Activated CD8-positive, alpha-beta T cell treated with anti-CD3 and anti-CD28 coated beads, Interleukin-2, amount 10 ng/mL, durations not matched to agents 7 days and 5 days (primary cell): Measurements from ENCODE around the gene PLEKHB1. TPM values are rescaled to one million over a fixed set of nuclear protein-coding genes. Genes with fewer than 3 reads are reported as not detected.
"Not testable (repeated sequence)": the region's sequence is repeated elsewhere in the genome, so short reads cannot be mapped to it uniquely, and the experiment has no call there.

Experiments used
- ATAC-seq: fragments of 150-1000 bp; cut with Tn5 transposase; one replicate; pipeline ENCODE4 v1.10.0; 2021; ENCODE audit warnings: moderate library complexity
- CTCF ChIA-PET: fragments of 350-600 bp; sonication (Branson Sonifier 250); formaldehyde crosslinking; loops from one replicate; lab custom pipeline; 2021; ENCODE audit warnings: antibody characterized with exemption; lab: Charles Lee
- POLR2A ChIA-PET: fragments of 350-600 bp; sonication (Branson Sonifier 250); formaldehyde crosslinking; loops from one replicate; lab custom pipeline; 2021; ENCODE audit warnings: antibody characterized with exemption; lab: Charles Lee
- DNase-seq: peaks from one replicate; pipeline ENCODE4 v3.0.0-alpha.2; 2020
- H3K27ac Mint-ChIP-seq: one replicate; pipeline ENCODE4 v1.8.0; 2021; ENCODE audit warnings: mild to moderate bottlenecking, mixed read lengths
- H3K27me3 Mint-ChIP-seq: one replicate; pipeline ENCODE4 v1.8.0; 2021; ENCODE audit warnings: low read depth, mixed read lengths
- H3K36me3 Mint-ChIP-seq: one replicate; pipeline ENCODE4 v1.8.0; 2021; ENCODE audit warnings: low read depth, mixed read lengths
- H3K4me1 Mint-ChIP-seq: one replicate; pipeline ENCODE4 v1.8.0; 2021; ENCODE audit warnings: low read depth, mixed read lengths
- H3K4me3 Mint-ChIP-seq: one replicate; pipeline ENCODE4 v1.8.0; 2021; ENCODE audit warnings: mild to moderate bottlenecking, mixed read lengths
- H3K9me3 Mint-ChIP-seq: one replicate; pipeline ENCODE4 v1.8.0; 2022; ENCODE audit warnings: mixed read lengths; ENCODE audit not compliant: insufficient read depth
- total RNA-seq, 2 experiments: library from RNA; stranded (reverse); gene quantifications; one replicate each; pipeline ENCODE4 v1.2.3, GENCODE V29; 2021

Gene PLEKHB1
- total RNA-seq, 2 experiments from 2014 or later, result 10.0 to 11.6 TPM

GRCh38 chr11:73659961-73660360, 13.6 kb downstream of the PLEKHB1 start:
- no peaks in the 10 kb centered on the region for H3K36me3 Mint-ChIP-seq

GRCh38 chr11:73660497-73661034, 14.2 kb downstream of the PLEKHB1 start:
- ChIA-PET CTCF (interaction anchor here (0.9 to 5.5 kb wide), 35 partner anchors 11 to 355 kb away, joined by 3 to 165 read pairs (median 5); partner anchors contain the start of genes FAM168A and PLEKHB1), POLR2A (interaction anchor here (1.2 kb wide), 1 partner anchor 13 kb away, joined by 3 read pairs; no protein-coding TSS in a partner anchor)
- H3K27me3 Mint-ChIP-seq, result no peaks in the 10 kb centered on the region
- DNase-seq (no peak), ATAC-seq (peak; percentile 35)
- no peaks in the 10 kb centered on the region for H3K9me3 Mint-ChIP-seq
- no peak overlapping the region for H3K27ac Mint-ChIP-seq
- H3K36me3 Mint-ChIP-seq, result no peaks in the 10 kb centered on the region
- peak overlapping the region; percentile 32 for H3K4me3 Mint-ChIP-seq
- peaks cover 3% of the 10 kb centered on the region for H3K4me1 Mint-ChIP-seq

More at GRCh38 chr11:73659961-73660360, 13.6 kb downstream of the PLEKHB1 start:
- POLR2A ChIA-PET, result interaction anchor here (0.6 to 1.2 kb wide), 2 partner anchors 13 to 34 kb away, joined by 3 to 4 read pairs; no protein-coding TSS in a partner anchor
- no peaks in the 10 kb centered on the region for H3K27me3 Mint-ChIP-seq
- H3K4me3 Mint-ChIP-seq, result no peak overlapping the region
- H3K4me1 Mint-ChIP-seq, result peaks cover 3% of the 10 kb centered on the region
- ATAC-seq, result no peak
- no peaks in the 10 kb centered on the region for H3K9me3 Mint-ChIP-seq
- no peak overlapping the region for H3K27ac Mint-ChIP-seq
- CTCF ChIA-PET, result interaction anchor here (0.9 to 5.5 kb wide), 27 partner anchors 10 to 354 kb away, joined by 3 to 165 read pairs (median 5); partner anchors contain the start of genes FAM168A and PLEKHB1
- DNase-seq, result no peak

DNA sequence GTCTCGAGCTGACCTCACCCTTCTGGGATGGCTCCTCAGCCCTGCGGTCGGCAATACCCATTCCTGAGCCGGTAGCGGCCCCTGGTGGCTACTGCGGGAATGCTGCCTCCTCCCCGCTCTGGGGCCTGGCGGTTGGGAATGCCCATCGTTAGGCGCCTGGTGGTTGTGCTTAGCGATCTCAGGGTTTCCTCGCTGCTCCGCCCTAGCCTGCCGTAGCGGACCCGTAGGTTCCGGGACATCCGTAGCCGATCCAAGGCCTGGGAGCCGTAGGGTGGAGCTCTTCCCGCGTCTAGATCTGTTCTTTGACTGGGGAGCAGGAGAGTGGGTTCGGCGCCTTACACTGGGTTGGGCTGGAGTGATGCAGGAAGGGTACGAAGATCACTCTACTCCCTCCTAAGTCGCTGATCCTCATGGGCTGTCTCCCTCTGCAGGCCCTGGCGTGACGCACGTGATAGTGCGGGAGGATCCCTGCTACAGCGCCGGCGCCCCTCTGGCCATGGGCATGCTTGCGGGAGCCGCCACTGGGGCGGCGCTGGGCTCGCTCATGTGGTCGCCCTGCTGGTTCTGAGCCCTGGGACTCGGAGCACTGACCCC, 14.8 kb downstream of the PLEKHB1 start:
- POLR2A ChIA-PET, result no interaction called here
- Mint-ChIP-seq H3K4me1 (peaks cover 3% of the 10 kb centered on the region), H3K4me3 (peak overlapping the region; percentile 32)

GRCh38 chr11:73662445-73663157, 16.2 kb downstream of the PLEKHB1 start:
- no peaks in the 10 kb centered on the region for H3K36me3 Mint-ChIP-seq
- H3K4me3 Mint-ChIP-seq, result no peak overlapping the region
- DNase-seq, result no peak
- ChIA-PET CTCF (interaction anchor here (0.9 to 5.5 kb wide), 18 partner anchors 9 to 325 kb away, joined by 3 to 165 read pairs (median 6); no protein-coding TSS in a partner anchor), POLR2A (interaction anchor here (0.6 to 0.7 kb wide), 3 partner anchors 15 to 532 kb away, joined by 3 read pairs; no protein-coding TSS in a partner anchor)
- no peaks in the 10 kb centered on the region for H3K27me3 Mint-ChIP-seq
- no peaks in the 10 kb centered on the region for H3K9me3 Mint-ChIP-seq
- peaks cover 3% of the 10 kb centered on the region for H3K4me1 Mint-ChIP-seq
- no peak for ATAC-seq
- H3K27ac Mint-ChIP-seq, result no peak overlapping the region

More for the DNA sequence above, 14.8 kb downstream of the PLEKHB1 start:
- H3K27me3 Mint-ChIP-seq, result no peaks in the 10 kb centered on the region
- CTCF ChIA-PET, result interaction anchor here (0.5 to 5.5 kb wide), 41 partner anchors 10 to 356 kb away, joined by 3 to 165 read pairs (median 5); partner anchors contain the start of gene PLEKHB1
- DNase-seq, result peak; percentile 82
- ATAC-seq, result peak; percentile 91
- H3K36me3 Mint-ChIP-seq, result no peaks in the 10 kb centered on the region
- H3K9me3 Mint-ChIP-seq, result no peaks in the 10 kb centered on the region
- no peak overlapping the region for H3K27ac Mint-ChIP-seq

GRCh38 chr11:73663604-73664495, 17.5 kb downstream of the PLEKHB1 start:
- no peaks in the 10 kb centered on the region for H3K27me3 Mint-ChIP-seq
- ATAC-seq (no peak), DNase-seq (no peak)
- ChIA-PET POLR2A (no interaction called here), CTCF (interaction anchor here (1.6 to 5.5 kb wide), 3 partner anchors 13 to 313 kb away, joined by 4 to 165 read pairs (median 65); no protein-coding TSS in a partner anchor)
- no peak overlapping the region for H3K27ac Mint-ChIP-seq
- peaks cover 3% of the 10 kb centered on the region for H3K4me1 Mint-ChIP-seq
- H3K36me3 Mint-ChIP-seq, result no peaks in the 10 kb centered on the region
- no peak overlapping the region for H3K4me3 Mint-ChIP-seq
- H3K9me3 Mint-ChIP-seq, result no peaks in the 10 kb centered on the region

DNA sequence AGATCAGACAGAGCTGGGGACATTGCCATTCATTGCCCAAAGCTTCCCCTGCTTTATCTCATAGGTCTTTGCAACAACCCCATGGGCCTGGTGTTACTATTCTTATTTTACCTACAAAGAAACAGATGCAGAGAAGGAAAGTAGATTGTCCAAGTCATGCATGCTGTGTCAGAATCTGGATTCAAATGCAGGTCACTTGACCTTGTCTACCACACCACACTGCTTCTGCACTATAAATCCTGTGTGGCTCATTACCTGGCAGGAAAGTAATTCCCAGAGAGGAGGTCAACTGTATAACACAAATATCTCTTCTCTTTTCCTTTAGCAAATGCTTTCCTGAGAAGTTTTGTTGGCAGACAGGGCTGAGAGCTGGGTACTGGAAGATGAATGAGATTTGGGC, 18.5 kb downstream of the PLEKHB1 start:
- H3K4me1 Mint-ChIP-seq, result peaks cover 3% of the 10 kb centered on the region
- no peaks in the 10 kb centered on the region for H3K36me3 Mint-ChIP-seq
- DNase-seq (no peak), ATAC-seq (no peak)
- no peak overlapping the region for H3K4me3 Mint-ChIP-seq
- POLR2A ChIA-PET, result no interaction called here
- H3K27ac Mint-ChIP-seq, result no peak overlapping the region
- H3K27me3 Mint-ChIP-seq, result no peaks in the 10 kb centered on the region
- CTCF ChIA-PET, result interaction anchor here (0.9 to 1.4 kb wide), 2 partner anchors 39 to 186 kb away, joined by 3 read pairs; no protein-coding TSS in a partner anchor
- no peaks in the 10 kb centered on the region for H3K9me3 Mint-ChIP-seq

- Mint-ChIP-seq H3K9me3 (no peaks in the 10 kb centered on the region), H3K27me3 (no peaks in the 10 kb centered on the region), H3K4me3 (no peak overlapping the region), H3K4me1 (no peaks in the 10 kb centered on the region), H3K27ac (no peak overlapping the region), H3K36me3 (no peaks in the 10 kb centered on the region)
- DNase-seq (no peak), ATAC-seq (no peak)
- ChIA-PET CTCF (interaction anchor here (0.7 to 1.4 kb wide), 2 partner anchors 56 to 316 kb away, joined by 3 to 4 read pairs; no protein-coding TSS in a partner anchor), POLR2A (no interaction called here)
Measured at GRCh38 chr11:73667891-73668290, 21.5 kb downstream of the PLEKHB1 start.

GRCh38 chr11:73670808-73671207, 24.4 kb downstream of the PLEKHB1 start:
- no peak overlapping the region for H3K27ac Mint-ChIP-seq
- H3K36me3 Mint-ChIP-seq, result no peaks in the 10 kb centered on the region
- POLR2A ChIA-PET, result interaction anchor here (0.9 kb wide), 1 partner anchor 24 kb away, joined by 3 read pairs; no protein-coding TSS in a partner anchor
- no peaks in the 10 kb centered on the region for H3K4me1 Mint-ChIP-seq
- no peak for DNase-seq
- H3K9me3 Mint-ChIP-seq, result no peaks in the 10 kb centered on the region
- no peak overlapping the region for H3K4me3 Mint-ChIP-seq
- ATAC-seq, result no peak
- H3K27me3 Mint-ChIP-seq, result no peaks in the 10 kb centered on the region
- CTCF ChIA-PET, result interaction anchor here (0.9 to 2.5 kb wide), 3 partner anchors 10 to 45 kb away, joined by 4 to 15 read pairs (median 6); no protein-coding TSS in a partner anchor

- Mint-ChIP-seq H3K4me3 (no peak overlapping the region), H3K36me3 (peaks cover 7% of the 10 kb centered on the region), H3K27me3 (no peaks in the 10 kb centered on the region), H3K27ac (no peak overlapping the region), H3K4me1 (no peaks in the 10 kb centered on the region), H3K9me3 (no peaks in the 10 kb centered on the region)
- CTCF ChIA-PET, result interaction anchor here (0.9 to 2.5 kb wide), 3 partner anchors 10 to 46 kb away, joined by 4 to 15 read pairs (median 6); no protein-coding TSS in a partner anchor
- ATAC-seq (peak; percentile 30), DNase-seq (no peak)
- POLR2A ChIA-PET, result interaction anchor here (0.9 kb wide), 1 partner anchor 23 kb away, joined by 3 read pairs; no protein-coding TSS in a partner anchor
Measured at GRCh38 chr11:73671701-73672100, 25.3 kb downstream of the PLEKHB1 start.

- ATAC-seq, CTCF ChIA-PET, H3K27ac Mint-ChIP-seq: not testable (repeated sequence)
Measured at GRCh38 chr11:73676552-73676951, 30.2 kb downstream of the PLEKHB1 start.

More at GRCh38 chr11:73676552-73676951, 30.2 kb downstream of the PLEKHB1 start:
- H3K9me3 Mint-ChIP-seq, H3K4me3 Mint-ChIP-seq, H3K4me1 Mint-ChIP-seq, DNase-seq, POLR2A ChIA-PET, H3K27me3 Mint-ChIP-seq: not testable (repeated sequence)
- H3K36me3 Mint-ChIP-seq, result peaks cover 22% of the 10 kb centered on the region
